NB4 (cell line): ENCODE data around the gene CD300E.

Experiments
- CTCF ChIP-seq: IDR thresholded peaks from one replicate; pipeline ENCODE4 v1.5.1; 2012; ENCODE audit warnings: low read depth, low read length
- POLR2A ChIP-seq: IDR thresholded peaks from 2 replicates; pipeline ENCODE4 v1.6.1; 2011; ENCODE audit warnings: mild to moderate bottlenecking; ENCODE audit not compliant: insufficient read length; ENCODE audit errors: extremely low read depth

GRCh38 chr17:74637926-74638325, 14.4 kb upstream of the CD300E start:
- TF ChIP-seq POLR2A (no peak), CTCF (no peak)
